KMS-11 (cell line): ENCODE measurements around the gene GLCE.

Experiments
- H2AFZ ChIP-seq: fragments of 200-600 bp; sonication (generic); 2 replicates; pipeline ENCODE4 v1.6.1; 2016; ENCODE audit warnings: antibody characterized with exemption, mixed run types, low read depth
- H3K27ac ChIP-seq: fragments of 200-600 bp; sonication (generic); 2 replicates; pipeline ENCODE4 v1.6.1; 2016; ENCODE audit warnings: mild to moderate bottlenecking, mixed run types
- H3K27me3 ChIP-seq: fragments of 200-600 bp; sonication (generic); 2 replicates; pipeline ENCODE4 v1.6.1; 2017; ENCODE audit warnings: mild to moderate bottlenecking, low read depth, mixed run types, moderate library complexity; ENCODE audit not compliant: insufficient read depth
- H3K36me3 ChIP-seq: fragments of 200-600 bp; sonication (generic); 2 replicates; pipeline ENCODE4 v1.6.1; 2017; ENCODE audit warnings: mild to moderate bottlenecking, mixed run types; ENCODE audit not compliant: insufficient read depth
- H3K4me1 ChIP-seq: fragments of 200-600 bp; sonication (generic); 2 replicates; pipeline ENCODE4 v1.6.1; 2016; ENCODE audit warnings: mild to moderate bottlenecking, low read depth, mixed run types; ENCODE audit not compliant: poor library complexity, severe bottlenecking
- H3K4me2 ChIP-seq: fragments of 200-600 bp; sonication (generic); 2 replicates; pipeline ENCODE4 v1.7.0; 2016; ENCODE audit warnings: mild to moderate bottlenecking, mixed run types
- H3K4me3 ChIP-seq: fragments of 200-600 bp; sonication (generic); IDR thresholded peaks from 2 replicates; pipeline ENCODE4 v1.6.1; 2017; ENCODE audit warnings: low read depth, low read length, mixed read lengths; ENCODE audit not compliant: insufficient read depth
- H3K79me2 ChIP-seq: fragments of 200-600 bp; sonication (generic); 2 replicates; pipeline ENCODE4 v1.6.1; 2016; ENCODE audit warnings: low read depth, mixed run types; ENCODE audit not compliant: insufficient read depth
- H3K9ac ChIP-seq: fragments of 200-600 bp; sonication (generic); 2 replicates; pipeline ENCODE4 v1.6.1; 2016; ENCODE audit warnings: mild to moderate bottlenecking, mixed run types
- H4K20me1 ChIP-seq: fragments of 200-600 bp; sonication (generic); 2 replicates; pipeline ENCODE4 v1.6.1; 2016; ENCODE audit warnings: mild to moderate bottlenecking, mixed run types; ENCODE audit not compliant: insufficient read depth
- TF ChIP-seq, protein P1 (sequence below): fragments of 200-600 bp; sonication (generic); conservative IDR thresholded peaks from 2 replicates; pipeline ENCODE4 v1.6.1; 2017; ENCODE audit warnings: low read depth, mild to moderate bottlenecking, antibody characterized with exemption, low read length, moderate library complexity, mixed read lengths

GLCE gene

DNA sequence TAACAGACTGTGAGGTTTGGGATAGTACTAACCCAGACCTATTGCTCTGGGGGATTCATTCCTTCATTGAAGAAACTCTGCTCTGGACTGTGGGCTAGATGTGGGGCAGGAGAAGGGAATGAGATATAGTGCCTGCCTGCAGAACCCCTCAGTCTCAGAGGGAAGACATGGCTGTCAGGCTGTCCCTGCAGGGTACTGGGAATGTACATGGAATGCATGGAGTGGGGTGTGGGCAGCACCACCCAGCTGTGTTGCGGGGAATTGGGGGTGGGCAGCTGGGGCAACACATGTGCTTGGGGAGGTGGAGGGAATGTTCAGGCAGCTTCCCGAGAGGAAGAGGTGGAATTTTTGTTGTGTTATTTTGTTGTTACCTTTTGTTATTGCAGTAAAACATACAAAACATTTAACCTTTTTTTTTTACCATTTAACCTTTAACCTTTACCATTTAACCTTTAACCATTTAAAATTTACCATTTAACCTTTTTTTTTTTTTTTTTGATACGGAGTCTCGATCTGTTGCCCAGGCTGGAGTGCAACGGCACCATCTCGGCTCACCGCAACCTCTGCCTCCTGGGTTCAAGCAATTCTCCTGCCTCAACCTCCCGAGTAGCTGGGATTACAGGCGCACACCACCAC lies 145.6 kb downstream of the GLCE start:
- Histone ChIP-seq H3K27me3 (no peaks in the 10 kb centered on the region), H3K27ac (no peak overlapping the region), H3K36me3 (no peaks in the 10 kb centered on the region), H3K9ac (no peak overlapping the region), H3K79me2 (no peaks in the 10 kb centered on the region), H3K4me3 (no peak overlapping the region), H3K4me1 (no peaks in the 10 kb centered on the region), H4K20me1 (no peaks in the 10 kb centered on the region), H3K4me2 (no peak overlapping the region), H2AFZ (no peak overlapping the region)
- TF ChIP-seq, protein P1, sequence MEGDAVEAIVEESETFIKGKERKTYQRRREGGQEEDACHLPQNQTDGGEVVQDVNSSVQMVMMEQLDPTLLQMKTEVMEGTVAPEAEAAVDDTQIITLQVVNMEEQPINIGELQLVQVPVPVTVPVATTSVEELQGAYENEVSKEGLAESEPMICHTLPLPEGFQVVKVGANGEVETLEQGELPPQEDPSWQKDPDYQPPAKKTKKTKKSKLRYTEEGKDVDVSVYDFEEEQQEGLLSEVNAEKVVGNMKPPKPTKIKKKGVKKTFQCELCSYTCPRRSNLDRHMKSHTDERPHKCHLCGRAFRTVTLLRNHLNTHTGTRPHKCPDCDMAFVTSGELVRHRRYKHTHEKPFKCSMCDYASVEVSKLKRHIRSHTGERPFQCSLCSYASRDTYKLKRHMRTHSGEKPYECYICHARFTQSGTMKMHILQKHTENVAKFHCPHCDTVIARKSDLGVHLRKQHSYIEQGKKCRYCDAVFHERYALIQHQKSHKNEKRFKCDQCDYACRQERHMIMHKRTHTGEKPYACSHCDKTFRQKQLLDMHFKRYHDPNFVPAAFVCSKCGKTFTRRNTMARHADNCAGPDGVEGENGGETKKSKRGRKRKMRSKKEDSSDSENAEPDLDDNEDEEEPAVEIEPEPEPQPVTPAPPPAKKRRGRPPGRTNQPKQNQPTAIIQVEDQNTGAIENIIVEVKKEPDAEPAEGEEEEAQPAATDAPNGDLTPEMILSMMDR: no peak

DNA sequence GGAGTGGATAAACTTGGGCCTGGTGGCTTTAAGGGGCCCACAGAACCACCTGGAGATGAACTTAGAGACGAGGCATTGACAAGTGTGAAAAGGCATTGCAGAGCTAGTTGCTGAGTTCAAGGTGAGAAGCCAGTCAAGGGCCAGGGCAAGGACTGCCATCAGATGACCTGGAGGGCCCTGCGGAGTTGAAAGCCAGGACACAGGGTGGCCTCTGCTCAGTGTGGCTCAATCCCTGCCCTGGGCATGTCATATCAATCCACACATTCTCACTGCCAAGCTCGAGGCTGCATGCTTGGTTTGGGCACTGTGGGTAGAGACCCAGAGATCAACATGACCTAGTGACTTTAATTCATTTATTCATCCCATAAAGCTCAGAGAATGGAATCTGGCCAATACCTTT lies 147.5 kb downstream of the GLCE start:
- H3K79me2 ChIP-seq: no peaks in the 10 kb centered on the region
- H3K4me2 ChIP-seq: no peak overlapping the region
- H3K27ac ChIP-seq: no peak overlapping the region
- H4K20me1 ChIP-seq: no peaks in the 10 kb centered on the region
- no peaks in the 10 kb centered on the region for H3K4me1 ChIP-seq
- TF ChIP-seq, protein P1: no peak
- H3K27me3 ChIP-seq: no peaks in the 10 kb centered on the region
- H3K36me3 ChIP-seq: no peaks in the 10 kb centered on the region
- H3K9ac ChIP-seq: no peak overlapping the region
- no peak overlapping the region for H2AFZ ChIP-seq
- H3K4me3 ChIP-seq: no peak overlapping the region

DNA sequence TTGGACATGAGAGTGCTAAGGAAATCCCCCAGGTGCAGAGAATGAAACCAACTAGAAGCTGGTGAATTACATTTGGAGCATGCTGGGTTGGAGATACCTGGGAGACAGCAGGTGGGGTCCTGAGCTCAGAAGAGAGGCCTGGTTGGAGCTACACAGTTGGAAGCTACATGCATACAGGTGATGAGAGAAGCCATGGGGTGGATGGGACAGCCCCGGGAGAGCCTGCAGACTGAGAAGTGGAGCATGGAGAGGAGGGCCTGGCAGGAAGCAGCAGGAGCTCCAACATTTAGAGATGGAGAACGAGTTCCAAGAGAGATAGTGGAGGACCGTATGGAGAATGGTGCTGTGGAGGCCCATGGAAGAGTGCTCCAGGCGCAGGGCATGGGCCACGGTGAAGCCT lies 148.5 kb downstream of the GLCE start:
- Histone ChIP-seq H3K27ac (no peak overlapping the region), H3K36me3 (no peaks in the 10 kb centered on the region), H3K4me3 (no peak overlapping the region), H3K4me2 (no peak overlapping the region), H3K9ac (no peak overlapping the region), H4K20me1 (no peaks in the 10 kb centered on the region), H3K27me3 (no peaks in the 10 kb centered on the region), H3K79me2 (no peaks in the 10 kb centered on the region), H2AFZ (no peak overlapping the region), H3K4me1 (no peaks in the 10 kb centered on the region)
- TF ChIP-seq, protein P1: no peak

DNA sequence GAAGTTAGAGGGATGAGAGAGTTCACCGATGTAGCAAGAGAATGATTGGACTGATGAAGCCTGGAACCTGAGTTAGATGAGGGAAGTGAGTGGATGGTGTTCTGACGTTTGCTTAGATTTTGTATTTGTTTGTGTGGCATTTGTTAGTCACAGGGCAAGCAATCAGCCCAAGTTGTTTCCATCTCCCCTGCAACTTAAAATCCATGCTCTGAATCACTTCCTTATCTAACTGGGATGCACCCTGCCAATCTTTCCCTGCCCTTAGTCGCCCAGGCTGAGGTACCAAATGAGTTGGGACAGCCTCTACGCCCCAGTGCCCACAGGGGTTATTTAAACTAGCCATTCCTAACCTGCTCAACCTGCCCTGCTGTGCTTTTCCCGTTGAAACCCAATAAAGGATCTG lies 150.9 kb downstream of the GLCE start:
- Histone ChIP-seq H4K20me1 (no peaks in the 10 kb centered on the region), H3K27ac (no peak overlapping the region), H2AFZ (no peak overlapping the region), H3K4me1 (no peaks in the 10 kb centered on the region), H3K9ac (no peak overlapping the region), H3K4me2 (no peak overlapping the region), H3K4me3 (no peak overlapping the region), H3K36me3 (no peaks in the 10 kb centered on the region), H3K27me3 (no peaks in the 10 kb centered on the region), H3K79me2 (no peaks in the 10 kb centered on the region)
- TF ChIP-seq, protein P1: no peak
